ENCODE data around the gene TBC1D22B. TPM values are rescaled to one million over a fixed set of nuclear protein-coding genes. Genes with fewer than 3 reads are reported as not detected.

Gene TBC1D22B
- total and polyA plus RNA-seq, 2 donors (not counting 3 experiments of a cell fraction or from before 2014, with no cell fraction given), result 13.1 to 13.6 TPM

GRCh38 chr6:37313723-37314486, 56.3 kb downstream of the TBC1D22B start:
- Histone ChIP-seq H3K4me1 (ENCODE audit: control insufficient read depth, extremely low read depth, insufficient read depth, low read length) (no peaks in the 10 kb centered on the region), H3K36me3 (ENCODE audit: control insufficient read depth in 2 of 2, extremely low read depth in 1 of 2, insufficient read depth in 2 of 2, low read length in 2 of 2) (peaks cover 0 to 32% of the 10 kb centered on the region in 2 experiments), H3K4me3 (replicated peaks in 1 of 3; ENCODE audit: insufficient read depth in 1 of 3, low read depth in 1 of 3, low read length in 3 of 3) (no peak overlapping the region), H3K79me2 (ENCODE audit: control insufficient read depth, insufficient read depth, low read length) (no peaks in the 10 kb centered on the region), H4K20me1 (replicated peaks; ENCODE audit: control insufficient read depth, extremely low read depth, insufficient read depth, low read length) (no peaks in the 10 kb centered on the region), H3K27me3 (ENCODE audit: control insufficient read depth in 2 of 2, insufficient read depth in 2 of 2, low read length in 2 of 2) (no peaks in the 10 kb centered on the region), H2AFZ (ENCODE audit: low read depth, low read length) (no peak overlapping the region), H3K9me3 (replicated peaks; ENCODE audit: control insufficient read depth, insufficient read depth, low read length) (no peaks in the 10 kb centered on the region), H3K4me2 (ENCODE audit: insufficient read depth, low read length) (no peak overlapping the region), H3K9ac (replicated peaks; ENCODE audit: extremely low read depth, insufficient read depth, low read length) (no peak overlapping the region), H3K9me1 (replicated peaks; ENCODE audit: control insufficient read depth, extremely low read depth, insufficient read depth, low read length) (no peaks in the 10 kb centered on the region), H3K27ac (ENCODE audit: insufficient read depth, low read depth, low read length) (peak overlapping the region; percentile 34)
- CTCF ChIA-PET, result interaction anchor here (0.8 to 4.9 kb wide), 19 partner anchors 8 to 378 kb away, joined by 3 to 41 read pairs (median 4); partner anchors contain the start of genes PIM1 and TBC1D22B
- no TSS peak for BruUV-seq (replicated peaks)
- dilution Hi-C loops (cut with MboI; ENCODE audit: extremely low pct_ligation_motif_present, low sequenced_read_pairs) (no loop called here), intact Hi-C loops (cut with micrococcal nuclease) (loop anchor here (2.0 to 10.0 kb wide), 2 partner anchors 91 to 289 kb away; no protein-coding TSS in a partner anchor)
- FAIRE-seq (no peak), DNase-seq (ENCODE audit: low read depth, low spot score) (no peak)
- TF ChIP-seq POLR2AphosphoS5 (IDR thresholded peaks at IDR 0.05; ENCODE audit: insufficient read depth, low read depth, low read length), result no peak
- no peak for TF ChIP-seq CTCF (IDR thresholded peaks at IDR 0.05; ENCODE audit: extremely low read depth in 1 of 2, insufficient read depth in 1 of 2, low read depth in 1 of 2, low read length in 2 of 2)
- POLR2A ChIA-PET, result interaction anchor here (0.6 kb wide), 1 partner anchor 74 kb away, joined by 6 read pairs; no protein-coding TSS in a partner anchor

Data from endothelial cell of umbilical vein (primary cell).